K562 (cell line): Measurements from ENCODE around the gene SLC15A3. TPM values are rescaled to one million over a fixed set of nuclear protein-coding genes. Genes with fewer than 3 reads are reported as not detected.

Source experiments
- ATAC-seq: fragments of 200-7000 bp; cut with Tn5 transposase; 3 replicates; pipeline ENCODE4 v1.9.1; 2020; ENCODE audit warnings: moderate library complexity
- BruUV-seq: library from RNA; stranded (reverse); fragments of 400-500 nt; replicated peaks from 2 replicates; lab custom pipeline; 2021; lab: Mats Ljungman, UMichigan
- CTCF ChIA-PET: fragments of 300-600 bp; formaldehyde crosslinking; extraction: SDS; loops from one replicate; lab custom pipeline; 2021; ENCODE audit warnings: low intra/inter-chr PET ratio; lab: Yijun Ruan, JAX
- POLR2A ChIA-PET: fragments of 300-600, 350-650 bp; sonication (Branson Sonifier 250); formaldehyde crosslinking; extraction: SDS; loops from one replicate; lab custom pipeline; 2021; ENCODE audit warnings: antibody characterized with exemption, inconsistent platforms; lab: Yijun Ruan, JAX
- DNase-seq, 4 experiments: peaks; one replicate each; pipeline versions ENCODE4 v3.0.0 to v3.0.0-alpha.2; 2011 to 2018; ENCODE audit warnings: low spot score in 3 of 4, mixed read lengths in 3 of 4; ENCODE audit errors: extremely low read depth in 1 of 4
- FAIRE-seq: peaks from 2 replicates; lab custom pipeline; 2011; peaks lifted over from hg19 to GRCh38; lab: Jason Lieb, UNC
- H2AFZ ChIP-seq: 2 replicates; pipeline ENCODE4 v1.6.0; 2011; ENCODE audit warnings: low read depth, low read length, control low read depth, inconsistent platforms
- H3K27ac ChIP-seq: fragments of 200-600 bp; 3 replicates; pipeline ENCODE4 v1.8.0; 2011; ENCODE audit warnings: low read depth, mild to moderate bottlenecking, control low read depth, inconsistent platforms, low read length, moderate library complexity, mixed read lengths; ENCODE audit errors: extremely low read depth
- H3K27me3 ChIP-seq, 2 experiments: fragments of 300-600 bp in 1 of 2; 2 replicates in 1 of 2; 3 replicates in 1 of 2; pipeline versions ENCODE4 v1.6.0 to v1.8.0; 2011; ENCODE audit warnings: inconsistent platforms in 2 of 2, low read length in 2 of 2, mild to moderate bottlenecking in 1 of 2, mixed read lengths in 1 of 2, moderate library complexity in 1 of 2; ENCODE audit not compliant: control insufficient read depth in 2 of 2, insufficient read depth in 2 of 2
- H3K36me3 ChIP-seq: fragments of 300-600 bp; 3 replicates; pipeline ENCODE4 v1.8.0; 2011; ENCODE audit warnings: mild to moderate bottlenecking, low read length, inconsistent platforms; ENCODE audit not compliant: control insufficient read depth, insufficient read depth
- H3K4me1 ChIP-seq, 2 experiments: fragments of 200-600 bp in 1 of 2; replicated peaks in 1 of 2; 2 replicates in 1 of 2; 3 replicates in 1 of 2; pipeline versions ENCODE4 v1.5.1 to v1.8.0; 2011; ENCODE audit warnings: inconsistent platforms in 2 of 2, low read length in 2 of 2, mild to moderate bottlenecking in 1 of 2, mixed read lengths in 1 of 2, moderate library complexity in 1 of 2; ENCODE audit not compliant: control insufficient read depth in 2 of 2, insufficient read depth in 2 of 2
- H3K4me2 ChIP-seq: 2 replicates; pipeline ENCODE4 v1.6.1; 2011; ENCODE audit warnings: low read length, control low read depth, inconsistent platforms, mixed read lengths; ENCODE audit not compliant: insufficient read depth
- H3K4me3 ChIP-seq: fragments of 200-600 bp; sonication (generic), shearing (Covaris generic); 2 replicates; pipeline ENCODE4 v1.5.1; 2016; ENCODE audit warnings: control low read depth, inconsistent platforms
- H3K79me2 ChIP-seq: fragments of 200-600 bp; 3 replicates; pipeline ENCODE4 v1.8.0; 2011; ENCODE audit warnings: low read length, inconsistent platforms; ENCODE audit not compliant: control insufficient read depth, insufficient read depth
- H3K9ac ChIP-seq, 2 experiments: 2 replicates each; pipeline versions ENCODE4 v1.6.0 to v1.6.1; 2011; ENCODE audit warnings: low read depth in 2 of 2, low read length in 2 of 2, control low read depth in 1 of 2, inconsistent platforms in 1 of 2, mild to moderate bottlenecking in 1 of 2, mixed read lengths in 1 of 2; ENCODE audit not compliant: insufficient read depth in 1 of 2
- H3K9me1 ChIP-seq: one replicate; pipeline ENCODE4 v1.6.0; 2011; ENCODE audit warnings: inconsistent platforms, mild to moderate bottlenecking, low read length, moderate library complexity; ENCODE audit not compliant: control insufficient read depth, insufficient read depth
- H3K9me3 ChIP-seq: replicated peaks from 2 replicates; pipeline ENCODE4 v1.5.1; 2011; ENCODE audit warnings: low read depth, low read length, inconsistent platforms; ENCODE audit not compliant: control insufficient read depth, insufficient read depth
- H4K20me1 ChIP-seq: replicated peaks from 2 replicates; pipeline ENCODE4 v1.6.1; 2011; ENCODE audit warnings: low read length, inconsistent platforms, mixed read lengths; ENCODE audit not compliant: control insufficient read depth, insufficient read depth
- ATF6 ChIP-seq: sonication (generic); formaldehyde crosslinking; IDR thresholded peaks from 2 replicates; pipeline ENCODE4 v1.4.0; 2020; ENCODE audit warnings: mild to moderate bottlenecking, missing genetic modification reagents
- CBX1 ChIP-seq: sonication (generic); IDR thresholded peaks from 2 replicates; pipeline ENCODE4 v1.6.1; 2016; ENCODE audit warnings: antibody characterized with exemption, low read depth, mild to moderate bottlenecking
- CHD2 ChIP-seq: IDR thresholded peaks from 2 replicates; pipeline ENCODE4 v1.6.1; 2011; ENCODE audit warnings: low read depth, low read length
- CREB3L1 ChIP-seq: fragments of 450-650 bp; IDR thresholded peaks from 2 replicates; pipeline ENCODE4 v1.6.1; 2014; ENCODE audit warnings: low read depth, mild to moderate bottlenecking, moderate library complexity, borderline replicate concordance
- CREBBP ChIP-seq: IDR thresholded peaks from one replicate; pipeline ENCODE4 v1.6.1; 2012; ENCODE audit warnings: low read depth, mild to moderate bottlenecking, control low read depth, inconsistent platforms, low read length
- FOXJ2 ChIP-seq: fragments of 200-800 bp; sonication (Bioruptor generic); IDR thresholded peaks from 2 replicates; pipeline ENCODE4 v1.6.1; 2016; ENCODE audit warnings: missing genetic modification characterization, missing compliant biosample characterization
- GTF2F1 ChIP-seq: IDR thresholded peaks from 2 replicates; pipeline ENCODE4 v1.6.1; 2011; ENCODE audit warnings: low read depth, low read length, improper control_type of control experiment
- HMG20B ChIP-seq: fragments of 250-450 bp; sonication (Bioruptor Pico); IDR thresholded peaks from 2 replicates; pipeline ENCODE4 v1.5.0; 2021; ENCODE audit warnings: mild to moderate bottlenecking
- HMGN3 ChIP-seq: IDR thresholded peaks from 2 replicates; pipeline ENCODE4 v1.6.1; 2011; ENCODE audit warnings: borderline replicate concordance, low read depth, mild to moderate bottlenecking, mixed read lengths, low read length; ENCODE audit not compliant: insufficient read length; ENCODE audit errors: extremely low read depth
- KAT2B ChIP-seq: IDR thresholded peaks from one replicate; pipeline ENCODE4 v1.6.1; 2012; ENCODE audit warnings: low read depth, mild to moderate bottlenecking, control low read depth, inconsistent platforms, low read length, moderate library complexity
- KLF6 ChIP-seq: fragments of 250-450 bp; sonication (Bioruptor Pico); IDR thresholded peaks from 2 replicates; pipeline ENCODE4 v1.4.0; 2020; ENCODE audit warnings: mild to moderate bottlenecking, moderate library complexity, borderline replicate concordance
- NFE2L1 ChIP-seq: fragments of 450-650 bp; IDR thresholded peaks from 2 replicates; pipeline ENCODE4 v1.6.1; 2016; ENCODE audit warnings: missing genetic modification characterization, low read depth, mild to moderate bottlenecking, missing compliant biosample characterization, moderate library complexity, borderline replicate concordance
- SUPT5H ChIP-seq: fragments of 450-650 bp; IDR thresholded peaks from 2 replicates; pipeline ENCODE4 v1.6.1; 2016
- TRIM25 ChIP-seq: fragments of 450-650 bp; IDR thresholded peaks from 2 replicates; pipeline ENCODE4 v1.7.0; 2016; ENCODE audit warnings: borderline replicate concordance
- XRCC5 ChIP-seq: fragments of 200-400 bp; formaldehyde crosslinking; IDR thresholded peaks from 2 replicates; pipeline ENCODE4 v1.6.1; 2017; ENCODE audit warnings: low read depth, mild to moderate bottlenecking, low read length
- ZNF134 ChIP-seq: fragments of 250-450 bp; sonication (Bioruptor Pico); conservative IDR thresholded peaks from 2 replicates; pipeline ENCODE4 v1.4.0; 2020
- ZNF507 ChIP-seq: conservative IDR thresholded peaks from 2 replicates; pipeline ENCODE4 v1.6.1; 2017; ENCODE audit warnings: missing genetic modification characterization, missing compliant biosample characterization
- WGBS: fragments of 100-300 bp; shearing (Covaris generic); methylation state at CpG from one replicate; pipeline ENCODE4 v1.1.6; 2016; ENCODE audit warnings: low coverage, mixed read lengths; ENCODE audit not compliant: insufficient coverage; ENCODE audit errors: missing lambda C conversion rate; 5-methylcytosine and 5-hydroxymethylcytosine counted together
- in situ Hi-C: fragments of 300-500 bp; cut with MboI; formaldehyde crosslinking; loops from 4 replicates; pipeline ENCODE4 v1.15.0; 2018; ENCODE audit warnings: inconsistent platforms, mixed read lengths
- intact Hi-C: fragments of 100-400 bp; cut with micrococcal nuclease; formaldehyde crosslinking; loops from 2 replicates; pipeline ENCODE4 v1.14.2; 2022
- polyA plus RNA-seq, 8 experiments: library from polyadenylated mRNA; depleted of rRNA in 4 of 8; stranded (reverse) in 5 of 8; unstranded in 3 of 8; fragments of >200 nt; fragmentation: Nextera tagmentation in 2 of 8; fragmentation: Illumina TruSeq in 1 of 8; extraction: Ambion mirVana in 2 of 8; extraction: Trizol in 1 of 8; gene quantifications; 2 replicates each; pipeline versions ENCODE4 v1.2.1 to v1.2.3, GENCODE V29; 2011 to 2014; ENCODE audit warnings: inconsistent platforms in 1 of 8, missing spikeins in 1 of 8
- total RNA-seq, 7 experiments: library from RNA; depleted of rRNA in 6 of 7; stranded (reverse); fragments of >200 nt in 6 of 7; fragmentation: Illumina TruSeq in 2 of 7; extraction: Trizol in 2 of 7; gene quantifications; 2 replicates each; pipeline versions ENCODE4 v1.2.1 to v1.2.3, GENCODE V29; 2011 to 2021; ENCODE audit warnings: low replicate concordance in 1 of 7

The SLC15A3 gene
- total and polyA plus RNA-seq, 9 of the 15 experiments (the other 6 are each of a cell fraction or from before 2014, with no cell fraction given), result 0.07 to 0.27 TPM; not detected in 7

GRCh38 chr11:60942970-60943565 is 8.9 kb downstream of the SLC15A3 start (continued):
- TF ChIP-seq CREB3L1 (no peak), HMGN3 (no peak), NFE2L1 (no peak), HMG20B (CRISPR knock-in tag) (no peak)

- Histone ChIP-seq H4K20me1 (peaks cover 15% of the 10 kb centered on the region), H3K9ac (no peak overlapping the region), H2AFZ (no peak overlapping the region), H3K9me1 (no peaks in the 10 kb centered on the region), H3K4me2 (no peak overlapping the region), H3K4me1 (peaks cover 0 to 7% of the 10 kb centered on the region in 2 experiments; a peak in 3 of 5 replicates), H3K4me3 (no peak overlapping the region), H3K79me2 (no peaks in the 10 kb centered on the region), H3K36me3 (no peaks in the 10 kb centered on the region), H3K27me3 (peaks cover 44 to 79% of the 10 kb centered on the region in 2 experiments), H3K9me3 (no peaks in the 10 kb centered on the region), H3K27ac (no peak overlapping the region)
- WGBS, result 0% methylated on average over 4 of the region's 4 CpGs
- BruUV-seq, result no TSS peak
- CTCF ChIA-PET, result interaction anchor here (0.5 kb wide), 1 partner anchor 49 kb away, joined by 3 read pairs; no protein-coding TSS in a partner anchor
- FAIRE-seq (no peak), DNase-seq (no peak), ATAC-seq (no peak)
- in situ Hi-C loops (no loop called here), intact Hi-C loops (no loop called here)
- POLR2A ChIA-PET, result interaction anchor here (0.6 to 0.8 kb wide), 2 partner anchors 12 to 13 kb away, joined by 3 read pairs; no protein-coding TSS in a partner anchor
- TF ChIP-seq CHD2, result no peak
- TF ChIP-seq ATF6, result no peak
- no peak for TF ChIP-seq TRIM25
- no peak for TF ChIP-seq GTF2F1
- no peak for TF ChIP-seq CBX1
- TF ChIP-seq FOXJ2, result no peak
- TF ChIP-seq ZNF134, result no peak
- no peak for TF ChIP-seq ZNF507 (tag)
- TF ChIP-seq KLF6 (CRISPR knock-in tag), result no peak
- no peak for TF ChIP-seq KAT2B
- TF ChIP-seq CREBBP, result no peak
- no peak for TF ChIP-seq XRCC5
- no peak for TF ChIP-seq SUPT5H
These were observed 9.8 kb downstream of the SLC15A3 start for GRCh38 chr11:60942219-60942618.
